A673 (cell line): ENCODE data around the gene P2RY6.

Experiments
- CTCF ChIP-seq: fragments of 300-800, 200-600 bp; sonication (generic); conservative IDR thresholded peaks from 2 replicates; pipeline ENCODE4 v1.5.1; 2017; ENCODE audit warnings: low read depth, mild to moderate bottlenecking, antibody characterized with exemption, low read length, moderate library complexity, mixed read lengths
- EZH2 ChIP-seq: fragments of 200-600 bp; sonication (generic); IDR thresholded peaks from 2 replicates; pipeline ENCODE4 v1.6.1; 2017; ENCODE audit warnings: borderline replicate concordance, low read depth, mild to moderate bottlenecking, mixed read lengths, antibody characterized with exemption, low read length; ENCODE audit not compliant: poor library complexity, severe bottlenecking

- TF ChIP-seq CTCF (no peak), EZH2 (no peak)
Measured at GRCh38 chr11:73298233-73298632, 26.1 kb downstream of the P2RY6 start.
